HG02973 (cell line): ENCODE results near the gene NUP133.
"Not testable (repeated sequence)": the region's sequence is repeated elsewhere in the genome, so short reads cannot be mapped to it uniquely, and the experiment has no call there.

Experiments
- ATAC-seq: cut with Tn5 transposase; IDR thresholded peaks from one replicate; pipeline ENCODE4 v1.9.1; 2021; ENCODE audit warnings: moderate library complexity; ENCODE audit not compliant: unreplicated experiment

NUP133 gene

DNA sequence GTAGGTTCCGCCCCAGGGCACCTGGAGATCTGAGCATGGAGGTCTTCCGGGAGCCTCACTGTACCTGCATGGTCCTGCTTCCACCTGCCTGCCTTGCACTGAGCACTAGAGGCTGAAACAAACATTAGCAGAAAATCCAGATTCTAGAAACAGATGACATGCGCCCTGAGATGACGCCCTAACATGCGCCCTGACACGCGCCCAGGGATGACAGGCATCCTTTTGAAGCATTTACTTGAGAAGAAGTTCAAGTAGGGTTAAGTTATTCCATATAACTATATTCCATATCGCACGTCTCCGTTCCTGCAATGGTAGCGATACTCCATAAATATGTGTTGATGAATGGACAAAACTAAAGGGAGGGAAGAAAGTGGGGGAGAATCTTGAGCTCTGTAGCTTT lies 87.9 kb downstream of the NUP133 start:
- no peak for ATAC-seq

DNA sequence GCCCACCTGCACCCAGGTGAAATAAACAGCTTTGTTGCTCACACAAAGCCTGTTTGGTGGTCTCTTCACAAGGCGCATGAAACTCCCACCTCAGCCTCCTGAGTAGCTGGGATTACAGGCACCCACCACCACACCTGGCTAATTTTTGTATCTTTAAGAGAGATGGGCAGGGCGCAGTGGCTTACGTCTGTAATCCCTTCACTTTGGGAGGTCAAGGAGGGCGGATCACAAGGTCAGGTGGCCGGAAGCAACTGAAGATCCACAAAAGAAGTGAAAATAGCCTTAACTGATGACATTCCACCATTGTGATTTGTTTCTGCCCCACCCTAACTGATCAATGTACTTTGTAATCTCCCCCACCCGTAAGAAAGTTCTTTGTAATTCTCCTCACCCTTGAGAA lies 89.6 kb downstream of the NUP133 start:
- not testable (repeated sequence) for ATAC-seq

DNA sequence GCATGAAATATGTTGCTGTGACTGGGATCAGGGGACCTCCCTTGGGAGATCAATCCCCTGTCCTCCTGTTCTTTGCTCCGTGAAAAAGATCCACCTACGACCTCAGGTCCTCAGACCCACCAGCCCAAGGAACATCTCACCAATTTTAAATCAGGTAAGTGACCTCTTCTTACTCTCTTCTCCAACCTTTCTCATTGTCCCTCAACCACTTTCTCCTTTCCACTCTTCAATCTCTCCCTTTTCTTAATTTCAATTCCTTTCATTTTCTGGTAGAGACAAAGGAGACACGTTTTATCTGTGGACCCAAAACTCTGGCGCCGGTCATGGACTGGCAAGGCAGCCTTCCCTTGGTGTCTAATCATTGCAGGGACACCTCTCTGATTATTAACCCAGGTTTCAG lies 95.3 kb downstream of the NUP133 start:
- ATAC-seq = not testable (repeated sequence)

DNA sequence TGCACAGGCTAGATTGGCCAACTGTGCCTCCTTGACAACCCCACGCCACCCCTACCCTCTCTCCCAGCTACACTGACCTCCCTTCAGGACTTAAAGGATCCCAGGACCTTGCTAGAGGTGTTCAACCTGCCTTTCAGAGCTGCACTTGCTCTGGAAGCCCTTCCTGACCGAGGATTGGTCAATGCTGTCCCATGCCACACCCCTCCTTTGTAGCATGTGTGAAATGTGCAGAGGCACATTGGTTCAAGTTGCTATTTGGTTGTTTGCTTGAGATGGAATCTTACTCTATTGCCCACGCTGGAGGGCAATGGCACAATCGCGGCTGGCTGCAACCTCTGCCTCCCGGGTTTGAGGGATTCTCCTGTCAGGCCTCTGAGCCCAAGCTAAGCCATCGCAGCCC lies 96.1 kb downstream of the NUP133 start:
- ATAC-seq = no peak

DNA sequence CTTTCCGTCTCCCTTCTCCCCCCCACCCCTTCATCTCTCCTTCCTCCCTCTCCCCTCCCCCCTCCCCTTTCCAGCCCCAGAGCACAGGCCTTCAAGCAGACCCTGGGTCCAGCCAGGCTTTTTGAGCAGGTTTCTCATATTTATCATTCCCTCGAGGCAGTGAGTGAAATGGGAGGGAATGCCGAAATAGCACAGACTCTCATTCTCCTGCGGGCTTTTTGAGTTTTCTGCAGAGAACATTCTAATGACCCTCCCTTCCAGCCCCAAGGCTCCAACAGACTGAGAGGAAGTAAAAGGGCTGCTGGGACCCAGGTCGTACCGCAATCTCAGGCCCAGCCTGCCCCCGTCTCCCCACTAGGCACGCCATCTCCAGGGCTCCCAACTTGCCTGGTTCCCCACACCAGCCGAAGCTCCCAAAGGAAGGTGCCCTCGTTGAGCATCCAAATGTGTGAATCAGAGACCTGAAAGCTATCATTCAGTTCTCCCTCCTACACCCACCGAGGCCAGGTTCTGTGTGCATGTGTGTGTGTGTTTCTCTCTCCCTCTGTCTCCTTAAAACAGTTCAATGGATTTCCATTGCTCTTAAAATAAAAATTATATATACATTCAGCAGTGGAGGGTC lies 96.6 kb downstream of the NUP133 start:
- no peak for ATAC-seq

DNA sequence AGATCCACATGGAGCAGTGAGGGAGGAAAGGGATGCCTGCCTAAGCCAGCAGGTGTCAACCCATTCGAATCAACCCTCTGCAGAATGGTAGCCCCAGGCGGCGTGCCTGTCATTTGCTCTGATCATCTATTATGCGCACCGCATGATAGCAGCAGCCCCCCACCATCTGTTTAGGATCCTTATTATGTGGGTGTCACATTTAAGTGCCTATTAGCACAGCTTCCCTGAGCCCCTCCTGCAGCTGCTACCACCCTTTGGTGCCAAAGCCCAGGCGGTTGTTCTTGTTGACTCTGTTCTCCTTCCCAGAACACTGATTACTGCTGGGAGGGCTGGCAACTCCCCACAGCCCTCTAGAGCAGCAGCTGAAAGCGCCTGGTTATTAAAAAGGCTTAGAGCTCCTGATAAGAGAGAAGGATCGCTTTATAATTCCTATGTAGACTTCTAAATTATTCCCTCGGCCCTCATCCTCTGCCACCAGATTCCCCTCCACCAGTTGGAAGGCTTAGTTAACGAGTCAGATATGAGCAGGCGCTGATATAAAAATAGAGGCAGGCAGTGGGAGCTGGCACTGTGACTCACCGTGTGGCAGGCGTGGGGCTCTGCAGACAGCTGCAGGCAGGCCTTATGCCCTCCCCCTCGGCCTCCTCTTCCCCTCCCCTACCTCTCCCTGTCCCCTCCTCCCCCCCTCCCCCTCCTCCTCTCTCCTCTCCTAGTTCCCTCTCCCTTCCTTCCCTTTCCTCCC lies 97.3 kb downstream of the NUP133 start:
- no peak for ATAC-seq

DNA sequence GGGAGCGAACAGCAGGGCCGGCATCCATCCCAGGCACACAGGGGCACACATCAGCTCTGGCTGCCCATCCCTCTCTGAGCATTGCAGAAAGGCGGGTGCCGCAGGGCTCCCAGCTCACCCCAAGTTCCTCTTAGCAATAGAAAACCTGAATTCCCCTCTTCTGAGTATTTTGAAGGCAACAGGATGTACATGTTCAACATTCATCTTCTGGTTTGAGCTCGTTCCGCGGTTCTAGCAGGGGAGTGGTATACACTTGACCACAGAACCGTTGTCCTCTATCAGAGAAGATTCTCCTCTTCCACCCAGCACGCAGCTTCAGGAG lies 97.8 kb downstream of the NUP133 start:
- no peak for ATAC-seq

DNA sequence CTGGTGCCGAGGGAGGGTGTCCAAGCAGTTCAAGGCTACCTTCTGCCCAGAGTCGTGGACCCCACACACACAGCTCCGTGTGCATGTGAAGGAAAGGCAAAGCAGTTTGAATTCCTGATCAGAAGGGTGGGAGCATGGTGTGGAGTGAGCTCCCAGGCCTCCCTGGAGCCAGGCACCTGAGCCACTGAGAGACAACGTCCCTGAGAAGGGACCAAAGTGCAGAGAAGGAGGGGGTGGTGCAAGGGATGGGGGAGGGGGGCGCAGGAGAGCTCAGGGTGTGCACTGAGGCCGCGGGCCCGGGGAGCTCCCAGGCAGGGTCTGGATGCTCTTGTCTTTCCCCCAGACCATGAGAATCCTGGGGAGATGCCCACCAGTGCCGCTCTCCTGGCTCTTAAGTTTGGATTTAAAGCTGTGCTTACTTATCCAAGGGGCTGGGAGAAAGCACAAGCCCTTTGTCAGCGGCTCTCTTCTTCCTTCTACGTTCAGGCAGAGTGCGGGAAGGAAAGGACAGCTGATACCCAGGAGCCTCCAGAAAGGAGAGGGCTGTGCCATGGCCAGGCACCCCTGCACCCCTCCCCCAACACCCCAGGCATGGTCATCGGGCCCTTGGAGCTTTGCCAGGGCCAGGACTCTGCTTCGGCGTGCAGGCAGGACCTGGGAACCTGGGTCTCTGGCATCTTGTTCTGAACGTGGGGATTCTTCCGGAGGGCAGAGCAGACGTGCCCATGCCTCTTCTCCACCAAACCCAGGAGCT lies 98.3 kb downstream of the NUP133 start:
- no peak for ATAC-seq

DNA sequence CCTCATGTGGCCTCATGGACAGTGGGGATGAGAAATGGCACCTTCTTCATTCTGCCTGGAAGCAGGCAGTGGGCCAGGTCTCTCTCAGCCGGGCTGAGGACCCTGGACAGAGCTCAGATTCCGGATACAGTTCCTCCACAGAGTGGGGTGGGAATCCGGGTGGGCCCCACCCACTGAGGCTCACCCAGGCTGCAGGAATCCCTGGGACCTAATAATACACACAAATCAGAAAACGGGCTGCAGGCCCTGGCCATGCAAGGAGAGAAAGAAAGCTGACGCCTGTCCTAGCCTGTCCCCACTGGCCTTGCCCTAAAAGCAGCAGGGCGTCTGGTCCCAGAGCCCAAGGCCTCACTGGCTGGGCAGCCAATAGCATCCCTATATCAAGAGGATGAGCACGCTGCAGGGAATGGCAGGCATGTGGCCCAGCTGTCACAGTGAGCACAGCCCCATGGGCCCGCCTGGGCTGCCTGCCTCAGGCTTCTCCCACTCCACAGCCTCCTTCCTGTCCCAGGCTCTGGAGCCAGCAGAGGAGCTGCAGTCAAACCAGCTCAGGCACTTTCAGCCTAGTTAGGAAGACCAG lies 99.6 kb downstream of the NUP133 start:
- ATAC-seq = no peak

DNA sequence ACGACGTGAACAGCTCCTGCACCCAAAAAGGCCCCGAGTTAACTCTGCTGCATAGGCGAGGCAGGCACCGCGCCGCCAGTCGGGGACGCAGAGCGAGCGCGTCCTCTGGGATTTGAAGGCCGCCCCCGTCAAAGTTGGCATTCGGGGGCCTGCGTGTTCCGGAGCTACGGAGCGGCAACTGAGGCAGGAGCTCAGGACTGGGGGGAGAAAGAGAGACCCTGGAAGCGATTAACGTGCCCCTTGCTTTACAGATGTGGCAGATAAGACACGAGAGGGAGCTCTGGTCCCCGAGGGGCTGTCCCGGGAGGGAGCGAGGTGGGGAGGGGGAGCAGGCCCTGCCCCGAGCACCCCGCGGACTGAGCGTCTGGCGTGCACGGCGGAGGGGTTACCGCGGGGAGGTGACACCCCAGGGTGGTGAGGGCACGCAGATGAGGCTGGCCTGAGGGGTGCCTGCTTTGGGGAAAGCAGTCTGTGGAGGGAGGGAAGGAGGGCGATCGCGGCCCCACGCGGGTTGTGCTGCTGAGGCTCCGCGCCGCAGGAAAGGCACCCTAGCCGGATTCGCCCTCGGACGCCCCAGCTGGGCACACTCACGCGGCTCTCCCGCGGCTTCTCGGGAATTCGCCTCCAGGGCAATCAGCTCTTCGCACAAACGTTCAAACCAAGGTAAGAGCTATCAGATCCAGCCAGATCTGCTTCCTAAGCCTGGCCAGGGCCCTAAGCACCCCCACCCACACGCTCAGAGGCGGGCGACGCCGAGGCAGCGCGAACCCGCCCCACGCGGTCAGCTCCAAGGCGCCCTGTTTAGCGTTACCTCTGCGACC lies 100.7 kb downstream of the NUP133 start:
- ATAC-seq = no peak

DNA sequence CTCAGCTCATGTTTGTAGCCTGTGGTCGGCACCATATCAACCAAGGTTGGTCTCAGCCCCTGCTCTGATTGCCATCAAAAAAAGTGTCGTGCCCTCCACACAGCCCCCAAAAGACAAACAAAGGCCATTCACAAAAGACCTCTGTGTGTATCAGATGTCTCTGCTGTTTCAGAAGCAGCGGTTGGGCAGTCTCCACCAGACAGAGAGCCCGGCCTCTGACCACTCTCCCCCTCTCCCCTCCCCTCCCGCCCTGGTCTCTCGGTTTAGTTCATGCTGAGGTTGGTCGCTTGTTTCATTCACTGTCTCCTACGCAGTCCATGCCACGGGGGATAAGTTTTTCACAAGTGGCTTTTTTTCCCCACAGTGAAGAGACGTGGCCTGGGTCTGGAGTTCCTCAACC lies 101.3 kb downstream of the NUP133 start:
- ATAC-seq = no peak

DNA sequence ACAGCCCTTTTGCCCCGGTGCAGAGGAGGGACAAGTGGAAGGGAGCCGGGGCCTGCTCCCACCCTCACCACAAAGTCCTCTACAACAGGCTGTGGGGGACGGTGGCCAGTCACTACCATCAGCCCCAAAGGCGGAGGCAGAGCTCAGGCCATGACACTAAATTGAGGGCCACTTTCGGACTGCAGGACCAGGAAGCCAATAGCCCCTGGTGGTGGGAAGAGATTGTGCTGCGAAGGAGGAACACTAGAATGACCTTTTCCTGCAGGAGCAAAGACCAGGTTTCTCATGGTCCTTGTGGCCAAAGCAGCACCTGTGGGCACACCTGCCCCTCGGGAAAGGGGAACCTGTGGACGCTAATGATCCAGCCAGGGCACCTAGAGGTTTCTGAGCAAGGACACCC lies 104.6 kb downstream of the NUP133 start:
- no peak for ATAC-seq

DNA sequence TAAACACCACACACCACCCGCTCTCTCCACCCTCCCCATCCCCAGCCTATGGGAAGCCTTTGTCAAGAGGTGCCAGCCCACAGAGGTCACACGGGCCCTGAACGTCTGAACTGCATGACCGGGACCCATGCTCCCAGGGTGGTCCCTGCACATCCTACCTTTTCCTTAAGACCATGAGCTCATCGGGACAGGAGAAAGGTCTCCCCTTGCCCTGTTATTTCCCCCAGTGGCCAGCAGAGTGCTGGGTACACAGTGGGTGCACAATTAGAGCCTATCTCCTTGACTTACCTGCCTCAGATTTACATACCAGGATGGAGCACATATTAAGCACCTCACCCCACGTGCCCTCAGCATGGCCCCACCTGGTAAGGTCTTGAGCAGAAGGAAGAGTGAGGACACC lies 105.1 kb downstream of the NUP133 start:
- no peak for ATAC-seq

DNA sequence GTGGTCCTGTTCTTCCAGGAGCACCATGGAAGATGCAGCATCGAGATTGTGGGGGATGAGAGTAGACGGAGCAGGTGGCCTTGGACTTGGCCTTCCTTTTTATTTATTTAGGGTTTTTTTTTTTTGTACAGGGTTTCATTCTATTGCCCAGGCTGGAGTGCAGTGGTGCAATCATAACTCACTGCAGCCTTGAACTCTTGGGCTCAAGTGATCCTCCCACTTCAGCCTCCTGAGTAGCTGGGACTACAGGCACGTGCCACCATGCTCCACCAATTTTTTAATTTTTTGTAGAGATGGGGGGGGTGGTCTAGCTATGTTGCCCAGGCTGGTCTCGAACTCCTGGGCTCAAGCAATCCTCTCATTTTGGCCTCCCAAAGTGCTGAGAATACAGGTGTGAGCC lies 105.8 kb downstream of the NUP133 start:
- not testable (repeated sequence) for ATAC-seq

DNA sequence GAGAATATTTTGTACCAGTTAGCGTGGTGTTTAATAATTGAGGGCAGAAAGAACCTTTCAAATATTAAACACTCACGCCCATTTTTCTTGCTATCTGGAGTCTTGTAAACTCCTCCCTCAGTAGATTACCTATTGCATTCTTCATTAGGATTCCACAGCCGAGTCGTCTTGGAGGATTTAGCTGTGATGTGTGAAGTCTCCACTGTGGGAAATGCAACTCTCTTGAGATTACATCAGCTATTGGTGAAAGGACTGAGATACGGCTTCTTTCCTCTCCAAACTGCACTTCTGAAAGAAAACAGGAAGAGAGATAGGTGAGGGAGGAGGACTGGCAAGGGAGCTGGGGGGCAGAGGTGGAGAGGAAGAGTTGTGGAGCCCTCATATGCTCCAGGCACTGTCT lies 110.4 kb downstream of the NUP133 start:
- no peak for ATAC-seq

DNA sequence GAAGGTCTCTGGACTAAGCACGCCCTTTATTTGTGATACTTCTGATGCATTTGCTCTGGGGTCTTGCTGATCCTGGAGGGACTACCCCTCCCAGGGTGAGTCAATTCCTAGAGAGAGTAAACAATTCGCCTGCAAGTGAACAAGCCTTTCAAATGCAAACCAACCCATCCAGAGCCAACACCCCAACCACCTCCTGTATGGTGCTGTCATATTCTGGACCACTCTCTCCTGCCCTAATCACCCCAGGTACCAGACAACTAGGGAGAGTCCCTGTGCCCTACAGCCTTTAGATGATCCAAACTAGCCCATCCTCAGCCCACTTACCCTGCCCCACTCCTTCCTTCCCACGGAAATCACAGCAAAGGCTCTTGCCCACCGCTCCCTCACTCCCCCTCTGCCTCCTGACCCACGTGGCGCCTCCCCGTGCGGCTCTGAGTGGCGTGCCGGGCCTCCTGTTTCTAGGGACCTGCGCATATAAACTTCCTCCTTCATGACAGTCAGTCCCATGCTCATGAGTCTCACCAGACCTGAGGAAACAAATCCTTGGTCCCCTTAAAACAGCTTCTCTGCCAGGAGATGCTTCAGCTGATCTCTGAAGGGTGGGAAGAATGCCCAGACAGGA lies 111.4 kb downstream of the NUP133 start:
- no peak for ATAC-seq

DNA sequence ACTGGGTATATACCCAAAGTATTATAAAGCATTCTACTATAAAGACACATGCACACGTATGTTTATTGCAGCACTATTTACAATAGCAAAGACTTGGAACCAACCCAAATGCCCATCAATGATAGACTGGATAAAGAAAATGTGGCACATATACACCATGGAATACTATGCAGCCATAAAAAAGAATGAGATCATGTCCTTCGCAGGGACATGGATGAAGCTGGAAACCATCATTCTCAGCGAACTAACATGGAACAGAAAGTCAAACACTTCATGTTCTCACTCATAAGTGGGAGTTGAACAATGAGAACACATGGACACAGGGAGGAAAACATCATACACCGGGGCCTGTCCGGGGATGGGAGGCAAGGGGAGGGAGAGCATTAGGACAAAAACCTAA lies 113.6 kb downstream of the NUP133 start:
- ATAC-seq = not testable (repeated sequence)

DNA sequence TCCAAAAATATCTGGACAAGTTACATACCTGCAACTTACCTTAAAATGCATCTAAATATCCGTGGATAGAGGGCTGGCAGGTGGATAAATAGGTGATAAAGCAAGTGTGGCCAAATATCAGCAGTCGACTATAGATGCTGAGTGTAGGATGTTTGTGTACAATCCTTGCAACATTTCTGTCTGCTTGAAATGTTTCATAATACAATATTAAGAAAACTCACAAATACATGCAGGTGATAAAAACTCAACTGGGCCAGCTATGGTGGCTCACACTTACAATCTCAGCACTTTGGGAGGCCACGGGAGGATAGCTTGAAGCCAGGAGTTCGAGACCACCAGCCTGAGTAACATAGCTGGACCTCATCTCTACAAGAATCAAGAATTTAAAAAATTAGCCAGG lies 115.2 kb downstream of the NUP133 start:
- no peak for ATAC-seq
